Activated T-helper 2 cell treated with anti-CD3 and anti-CD28 coated beads, Interferon-gamma antibody, Interleukin-2, Interleukin-4, amounts not matched to agents 10 μg/mL and 5 μg/mL and 100 μg/mL, durations not matched to agents 14 hours and 24 hours and 36 hours (primary cell): Measurements from ENCODE around the gene RASSF5. TPM values are rescaled to one million over a fixed set of nuclear protein-coding genes. Genes with fewer than 3 reads are reported as not detected.

Experiments
- DNase-seq: peaks from one replicate; pipeline ENCODE4 v3.0.0; 2021; ENCODE audit warnings: low spot score
- H3K27ac Mint-ChIP-seq: one replicate; pipeline ENCODE4 v1.8.0; 2021; ENCODE audit warnings: mixed read lengths
- H3K27me3 Mint-ChIP-seq: one replicate; pipeline ENCODE4 v1.8.0; 2021; ENCODE audit warnings: low read depth, mixed read lengths
- H3K36me3 Mint-ChIP-seq: one replicate; pipeline ENCODE4 v1.8.0; 2021; ENCODE audit warnings: low read depth, mixed read lengths
- H3K4me1 Mint-ChIP-seq: one replicate; pipeline ENCODE4 v1.8.0; 2021; ENCODE audit warnings: low read depth, mixed read lengths
- H3K4me3 Mint-ChIP-seq: one replicate; pipeline ENCODE4 v1.8.0; 2021; ENCODE audit warnings: low read depth, mild to moderate bottlenecking, moderate library complexity, mixed read lengths
- H3K9me3 Mint-ChIP-seq: one replicate; pipeline ENCODE4 v1.8.0; 2021; ENCODE audit warnings: mixed read lengths
- intact Hi-C: fragments of 100-400 bp; cut with micrococcal nuclease; formaldehyde crosslinking; loops from one replicate; pipeline ENCODE4 v1.15.1; 2023
- total RNA-seq: library from RNA; stranded (reverse); gene quantifications from 2 replicates; pipeline ENCODE4 v1.2.3, GENCODE V29; 2022

The RASSF5 gene
- total RNA-seq, 1 donor from 2014 or later = 182 TPM

DNA sequence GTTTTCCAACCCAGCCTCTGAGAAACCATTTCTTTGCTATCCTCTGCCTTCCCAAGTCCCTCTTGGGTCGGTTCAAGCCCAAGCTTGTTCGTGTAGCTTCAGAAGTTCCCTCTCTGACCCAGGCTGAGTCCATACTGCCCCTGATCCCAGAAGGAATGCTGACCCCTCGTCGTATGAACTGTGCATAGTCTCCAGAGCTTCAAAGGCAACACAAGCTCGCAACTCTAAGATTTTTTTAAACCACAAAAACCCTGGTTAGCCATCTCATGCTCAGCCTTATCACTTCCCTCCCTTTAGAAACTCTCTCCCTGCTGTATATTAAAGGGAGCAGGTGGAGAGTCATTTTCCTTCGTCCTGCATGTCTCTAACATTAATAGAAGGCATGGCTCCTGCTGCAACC, 81.2 kb downstream of the RASSF5 start:
- no peak for DNase-seq
- peaks cover 71% of the 10 kb centered on the region for H3K4me1 Mint-ChIP-seq
- intact Hi-C loops = no loop called here
- H3K27me3 Mint-ChIP-seq = no peaks in the 10 kb centered on the region
- H3K4me3 Mint-ChIP-seq = no peak overlapping the region
- H3K9me3 Mint-ChIP-seq = no peaks in the 10 kb centered on the region
- H3K36me3 Mint-ChIP-seq = peaks cover 92% of the 10 kb centered on the region
- peak overlapping the region; percentile 97 for H3K27ac Mint-ChIP-seq

DNA sequence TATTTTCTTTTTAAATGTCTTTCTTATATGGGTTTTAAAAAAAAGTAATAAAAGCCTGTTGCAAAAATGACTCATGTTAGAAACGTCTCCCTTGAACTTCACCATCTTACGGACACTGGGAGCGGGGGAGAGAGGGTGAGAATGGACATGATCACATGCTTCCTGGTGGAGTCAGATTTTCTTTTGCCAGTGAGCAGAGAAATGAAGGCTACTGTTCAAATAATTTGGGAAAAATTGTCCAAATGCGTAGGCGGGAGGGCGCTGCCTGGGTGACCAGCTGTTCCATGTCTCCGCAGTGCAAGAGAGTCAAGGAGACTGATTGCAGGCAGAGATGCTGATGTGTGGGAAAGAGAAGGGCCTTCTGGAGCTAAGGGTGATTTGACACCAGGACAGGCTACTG, 81.9 kb downstream of the RASSF5 start:
- H3K27ac Mint-ChIP-seq = peak overlapping the region; percentile 97

DNA sequence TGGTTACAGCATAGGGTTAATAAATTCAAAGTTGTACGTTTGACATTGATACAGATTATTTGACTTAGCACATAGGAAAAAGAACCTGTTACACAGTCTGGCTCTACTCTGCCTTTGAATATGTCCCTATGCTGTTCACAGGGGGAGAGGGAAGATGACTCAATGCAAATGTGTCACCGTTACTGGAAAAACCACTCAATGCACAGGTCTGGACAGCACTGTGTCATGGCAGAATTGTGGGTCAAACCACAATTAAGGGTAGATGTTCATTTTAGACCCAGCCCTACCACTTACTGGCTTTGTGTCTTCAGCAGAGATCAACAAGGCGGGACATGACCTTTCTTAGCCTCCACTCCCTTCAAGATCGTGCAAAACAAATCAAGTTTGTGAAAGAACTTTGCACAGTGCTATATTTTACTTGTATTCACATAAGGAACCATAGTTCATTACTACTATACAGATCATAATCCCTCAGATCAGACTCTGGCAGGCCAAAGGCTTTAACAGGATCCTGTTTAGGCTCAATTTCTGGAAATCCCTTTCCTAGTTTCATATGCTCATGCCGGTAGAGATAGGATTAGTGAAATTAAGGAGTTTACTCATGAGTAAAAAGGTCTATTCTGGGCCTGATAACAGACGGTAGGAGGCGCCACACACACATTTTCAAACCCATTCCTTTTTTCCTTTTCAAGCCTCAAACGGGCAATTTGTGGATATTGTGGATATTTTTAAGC, 82.9 kb downstream of the RASSF5 start:
- peak overlapping the region; percentile 62 for H3K4me3 Mint-ChIP-seq

More for the DNA sequence above, 81.9 kb downstream of the RASSF5 start:
- peaks cover 66% of the 10 kb centered on the region for H3K4me1 Mint-ChIP-seq
- H3K36me3 Mint-ChIP-seq = peaks cover 88% of the 10 kb centered on the region
- DNase-seq = no peak
- H3K27me3 Mint-ChIP-seq = no peaks in the 10 kb centered on the region
- H3K4me3 Mint-ChIP-seq = peak overlapping the region; percentile 33
- no peaks in the 10 kb centered on the region for H3K9me3 Mint-ChIP-seq
- intact Hi-C loops = no loop called here

DNA sequence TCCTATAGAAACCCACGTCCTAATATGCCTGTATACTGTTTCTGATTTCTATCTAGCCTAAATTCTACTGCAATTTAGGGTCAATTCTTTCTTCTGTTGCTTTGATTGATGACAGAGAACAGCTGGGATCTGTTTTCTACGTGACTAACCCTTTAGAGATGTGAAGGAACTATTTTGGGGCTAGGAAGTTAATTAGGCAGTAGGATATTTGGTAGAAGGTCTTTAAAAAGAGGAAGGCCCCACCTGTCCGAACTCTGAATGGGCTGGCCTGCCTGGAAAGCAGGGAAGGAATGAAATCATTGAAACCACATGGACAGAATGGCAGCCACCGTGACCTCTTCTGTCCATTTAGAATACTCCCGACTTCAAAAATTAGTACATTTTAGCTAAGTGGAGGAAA, 83.9 kb downstream of the RASSF5 start:
- intact Hi-C loops = loop anchor here (2.0 kb wide), 2 partner anchors 16 to 46 kb away; no protein-coding TSS in a partner anchor
- H3K27ac Mint-ChIP-seq = peak overlapping the region; percentile 97
- no peak overlapping the region for H3K4me3 Mint-ChIP-seq
- DNase-seq = no peak
- no peaks in the 10 kb centered on the region for H3K27me3 Mint-ChIP-seq
- no peaks in the 10 kb centered on the region for H3K9me3 Mint-ChIP-seq
- H3K36me3 Mint-ChIP-seq = peaks cover 86% of the 10 kb centered on the region
- H3K4me1 Mint-ChIP-seq = peaks cover 59% of the 10 kb centered on the region

More for the DNA sequence above, 82.9 kb downstream of the RASSF5 start:
- Mint-ChIP-seq H3K27ac (peak overlapping the region; percentile 97), H3K36me3 (peaks cover 86% of the 10 kb centered on the region), H3K9me3 (no peaks in the 10 kb centered on the region), H3K27me3 (no peaks in the 10 kb centered on the region), H3K4me1 (peaks cover 65% of the 10 kb centered on the region)
- intact Hi-C loops = loop anchor here (1.0 to 2.0 kb wide), 6 partner anchors 10 to 86 kb away; no protein-coding TSS in a partner anchor
- DNase-seq = peak; percentile 62

DNA sequence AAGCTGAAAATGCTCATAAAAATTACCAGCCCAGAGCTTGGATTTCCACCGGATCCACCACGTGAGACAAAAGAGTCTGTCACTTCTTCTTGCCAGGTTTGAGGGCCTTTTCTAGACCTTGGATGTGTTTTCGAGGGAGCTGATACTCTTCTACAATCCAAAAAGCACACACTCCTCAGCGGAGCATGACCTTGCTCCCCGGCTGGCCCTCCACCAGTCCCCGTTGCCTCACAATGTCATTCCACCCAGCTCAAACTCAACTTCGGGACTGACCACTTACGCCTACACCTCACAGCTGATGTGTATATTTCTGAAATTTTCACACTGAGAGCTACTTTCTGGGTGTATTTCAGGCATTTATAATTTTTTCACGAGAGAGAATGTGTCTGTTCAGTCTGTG, 84.4 kb downstream of the RASSF5 start:
- DNase-seq = no peak
- intact Hi-C loops = loop anchor here (2.0 kb wide), 2 partner anchors 17 to 47 kb away; no protein-coding TSS in a partner anchor
- Mint-ChIP-seq H3K4me3 (no peak overlapping the region), H3K27me3 (no peaks in the 10 kb centered on the region), H3K27ac (peak overlapping the region; percentile 97), H3K9me3 (no peaks in the 10 kb centered on the region), H3K36me3 (peaks cover 83% of the 10 kb centered on the region), H3K4me1 (peaks cover 55% of the 10 kb centered on the region)

DNA sequence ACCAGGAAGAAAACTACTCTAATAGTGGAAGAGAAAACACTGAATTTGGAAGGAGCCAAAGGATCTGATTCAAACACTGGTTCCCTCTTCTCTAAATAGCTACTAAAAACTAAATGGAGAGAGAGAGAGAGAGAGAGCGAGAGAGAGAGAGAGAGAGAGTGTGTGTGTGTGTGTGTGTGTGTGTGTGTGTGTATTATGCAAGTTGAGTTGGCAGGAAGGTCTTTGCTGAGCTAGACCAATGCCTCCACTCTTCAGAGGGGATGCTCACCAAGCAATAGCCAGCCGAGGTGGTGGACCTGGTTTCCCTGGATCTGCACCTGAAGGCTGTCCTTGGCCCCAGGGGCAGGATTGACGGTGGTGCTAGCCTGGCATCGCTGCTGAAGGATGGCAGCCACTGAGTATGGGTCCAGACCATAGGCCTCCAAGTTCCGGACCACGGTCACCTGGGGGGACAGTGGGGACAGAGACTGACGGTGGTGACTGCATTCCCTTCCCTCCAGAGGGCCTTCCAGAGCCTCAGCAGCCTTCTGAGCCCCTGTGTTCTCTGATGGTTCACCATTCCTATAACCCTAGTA, 86.1 kb downstream of the RASSF5 start:
- Mint-ChIP-seq H3K9me3 (no peaks in the 10 kb centered on the region), H3K36me3 (peaks cover 72% of the 10 kb centered on the region), H3K4me1 (peaks cover 40% of the 10 kb centered on the region), H3K27me3 (no peaks in the 10 kb centered on the region), H3K27ac (peak overlapping the region; percentile 50), H3K4me3 (no peak overlapping the region)
- no peak for DNase-seq
- intact Hi-C loops = no loop called here

DNA sequence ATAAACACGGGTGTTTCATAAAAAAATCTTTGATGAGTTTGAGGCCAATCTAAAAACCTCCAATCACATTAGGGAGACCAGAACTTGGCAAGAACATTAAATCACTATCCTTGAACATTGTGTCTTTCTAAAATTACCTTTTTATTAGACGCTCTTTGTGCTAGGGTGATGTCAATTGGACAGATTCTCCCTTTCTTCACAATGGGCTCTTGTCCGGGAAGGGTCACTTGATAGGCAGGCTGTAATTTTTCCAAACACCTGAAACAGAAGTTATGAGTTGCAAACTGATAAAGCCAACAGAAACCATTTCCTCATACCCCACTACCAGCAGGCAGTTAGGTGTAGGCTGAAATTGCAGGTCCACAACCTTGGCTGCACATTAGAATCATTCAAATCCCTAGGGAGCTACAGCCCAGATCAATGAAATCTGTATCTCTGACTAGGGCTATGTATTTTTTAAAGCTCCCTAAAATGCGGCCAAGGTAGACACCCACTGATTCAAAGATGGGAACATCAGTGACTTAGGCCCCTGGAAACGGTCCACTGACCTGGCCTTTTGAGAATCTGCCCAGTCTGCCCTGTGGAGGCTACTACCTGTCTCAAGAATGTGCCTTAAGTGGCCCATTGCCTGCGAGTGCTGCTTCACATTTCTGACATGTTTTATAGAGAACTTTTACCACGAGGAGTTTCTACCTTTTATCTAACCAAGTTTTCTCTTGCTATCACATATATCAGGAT, 88.4 kb downstream of the RASSF5 start:
- no peak for DNase-seq
- intact Hi-C loops = no loop called here
- H3K27me3 Mint-ChIP-seq = no peaks in the 10 kb centered on the region
- H3K36me3 Mint-ChIP-seq = peaks cover 68% of the 10 kb centered on the region
- no peak overlapping the region for H3K4me3 Mint-ChIP-seq
- no peak overlapping the region for H3K27ac Mint-ChIP-seq
- peaks cover 19% of the 10 kb centered on the region for H3K4me1 Mint-ChIP-seq
- H3K9me3 Mint-ChIP-seq = no peaks in the 10 kb centered on the region

DNA sequence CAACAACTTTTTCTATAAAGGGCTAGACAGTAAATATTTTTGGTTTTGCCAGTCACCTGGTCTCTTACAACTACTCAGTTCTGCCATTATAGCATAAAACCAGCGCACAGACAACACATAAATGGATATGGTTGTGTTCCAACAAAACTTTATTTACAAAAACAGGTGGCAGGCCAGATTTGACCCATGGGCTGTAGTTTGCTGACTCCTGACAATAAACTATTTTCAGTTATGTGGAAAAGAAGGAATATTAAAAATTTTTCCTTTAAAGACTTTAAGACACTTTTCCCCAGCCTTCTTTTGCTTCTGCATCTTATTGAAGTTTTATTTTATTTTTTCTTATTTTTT, 89.0 kb downstream of the RASSF5 start:
- intact Hi-C loops = no loop called here
- Mint-ChIP-seq H3K9me3 (no peaks in the 10 kb centered on the region), H3K4me1 (peaks cover 13% of the 10 kb centered on the region), H3K36me3 (peaks cover 68% of the 10 kb centered on the region), H3K4me3 (no peak overlapping the region), H3K27ac (no peak overlapping the region), H3K27me3 (no peaks in the 10 kb centered on the region)
- DNase-seq = no peak

DNA sequence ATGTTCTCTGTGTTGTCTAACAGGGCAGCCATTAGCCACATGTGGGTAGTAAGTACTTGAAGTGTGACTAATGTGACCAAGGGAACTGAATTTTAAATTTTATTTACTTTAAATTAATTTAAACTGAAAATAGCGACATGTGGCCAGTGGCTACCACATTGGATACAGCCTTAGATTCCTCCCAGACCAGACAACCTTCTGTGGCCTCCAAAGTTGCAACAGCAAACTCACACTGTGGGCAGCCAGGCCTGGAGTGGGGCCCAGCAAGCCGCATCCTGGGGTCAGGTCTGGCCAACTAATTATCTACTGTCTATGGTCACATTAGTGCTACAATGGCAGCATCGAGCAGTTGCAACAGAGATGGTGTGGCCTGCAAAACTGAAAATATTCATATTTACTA, 93.2 kb downstream of the RASSF5 start:
- no peak overlapping the region for H3K4me3 Mint-ChIP-seq
- intact Hi-C loops = no loop called here
- no peaks in the 10 kb centered on the region for H3K27me3 Mint-ChIP-seq
- no peaks in the 10 kb centered on the region for H3K9me3 Mint-ChIP-seq
- no peak overlapping the region for H3K27ac Mint-ChIP-seq
- peaks cover 66% of the 10 kb centered on the region for H3K36me3 Mint-ChIP-seq
- no peak for DNase-seq
- H3K4me1 Mint-ChIP-seq = no peaks in the 10 kb centered on the region

DNA sequence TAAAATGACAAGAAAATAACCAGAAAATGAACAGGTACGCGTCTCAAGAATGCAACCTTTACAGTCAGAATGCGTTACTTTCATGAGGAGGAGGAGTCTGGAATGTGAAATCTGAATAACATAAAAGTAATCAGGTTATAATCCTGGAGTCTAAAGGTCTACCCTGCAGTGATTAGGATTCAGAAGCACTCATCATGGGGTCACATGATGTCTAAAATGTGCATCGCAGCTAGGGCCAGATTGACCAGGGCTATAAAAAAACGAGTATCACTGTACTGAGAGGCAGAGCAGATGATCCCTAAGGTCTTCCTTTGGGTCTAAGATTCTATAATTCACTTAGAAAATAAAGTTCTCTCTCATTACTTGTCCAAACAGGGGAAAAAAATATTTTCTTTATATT, 97.5 kb downstream of the RASSF5 start:
- peaks cover 22% of the 10 kb centered on the region for H3K4me1 Mint-ChIP-seq
- intact Hi-C loops = no loop called here
- no peaks in the 10 kb centered on the region for H3K27me3 Mint-ChIP-seq
- no peak for DNase-seq
- no peak overlapping the region for H3K4me3 Mint-ChIP-seq
- no peak overlapping the region for H3K27ac Mint-ChIP-seq
- peaks cover 76% of the 10 kb centered on the region for H3K36me3 Mint-ChIP-seq
- H3K9me3 Mint-ChIP-seq = no peaks in the 10 kb centered on the region

DNA sequence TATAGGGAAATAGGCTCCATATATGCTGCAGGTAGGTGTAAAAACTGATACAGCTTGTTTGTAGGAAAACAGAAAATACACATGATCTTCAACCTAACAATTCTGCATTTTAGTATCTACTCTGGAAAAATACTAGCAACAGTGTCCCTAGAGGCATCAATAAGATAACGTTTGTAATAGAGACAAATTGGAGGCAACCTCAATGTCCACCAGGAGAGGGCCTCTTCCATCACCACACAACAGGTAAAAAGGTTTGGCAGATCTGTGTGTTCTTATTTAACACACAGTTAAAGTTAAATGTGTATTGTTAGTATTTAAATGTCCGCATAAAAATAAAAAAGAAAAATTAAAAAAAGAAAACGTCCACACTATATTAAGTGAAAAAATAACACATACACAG, 99.5 kb downstream of the RASSF5 start:
- Mint-ChIP-seq H3K36me3 (peaks cover 80% of the 10 kb centered on the region), H3K27me3 (no peaks in the 10 kb centered on the region), H3K4me1 (peaks cover 34% of the 10 kb centered on the region), H3K27ac (peak overlapping the region; percentile 50), H3K4me3 (no peak overlapping the region), H3K9me3 (no peaks in the 10 kb centered on the region)
- DNase-seq = no peak
- intact Hi-C loops = no loop called here

DNA sequence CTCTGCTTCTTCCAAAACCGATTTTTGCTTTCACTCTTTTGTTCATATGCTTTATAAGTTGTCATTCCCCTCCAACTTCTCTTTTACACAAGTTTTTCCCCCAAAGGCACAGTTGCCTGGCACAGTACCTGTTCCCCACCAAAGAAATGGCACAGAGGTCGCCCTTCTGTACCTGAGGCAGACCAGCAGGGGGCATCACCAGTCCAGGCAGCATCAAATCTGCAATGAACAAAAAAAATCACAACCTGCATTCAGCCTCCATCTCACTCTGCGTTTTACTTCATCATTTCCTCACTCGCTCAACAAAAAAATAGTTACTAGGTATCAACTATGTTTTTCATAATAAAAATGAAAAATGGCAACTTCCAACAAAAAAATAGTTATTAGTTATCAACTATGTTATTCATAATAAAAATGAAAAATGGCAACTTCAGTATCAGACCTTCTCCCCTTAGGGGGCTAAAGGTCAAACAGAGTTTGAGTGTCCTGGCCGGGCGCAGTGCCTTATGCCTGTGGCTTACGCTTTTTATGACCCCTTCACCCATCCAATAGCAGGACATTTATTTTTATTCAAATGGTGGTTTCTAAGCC, 100.9 kb downstream of the RASSF5 start:
- intact Hi-C loops = loop anchor here (1.0 kb wide), 1 partner anchor 56 kb away; no protein-coding TSS in a partner anchor
- DNase-seq = peak; percentile 37
- Mint-ChIP-seq H3K27me3 (no peaks in the 10 kb centered on the region), H3K4me1 (peaks cover 34% of the 10 kb centered on the region), H3K36me3 (peaks cover 70% of the 10 kb centered on the region), H3K9me3 (no peaks in the 10 kb centered on the region), H3K27ac (peak overlapping the region; percentile 34), H3K4me3 (peak overlapping the region; percentile 1)
